Aorta (tissue), 5 donors: Measurements from ENCODE around the gene TNPO1. TPM values are rescaled to one million over a fixed set of nuclear protein-coding genes. Genes with fewer than 3 reads are reported as not detected.
A peak's percentile ranks its signal among the peaks of the same experiment; 100 is the strongest.

Experiments
- ATAC-seq: fragments of 200-7000 bp; cut with Tn5 transposase; one replicate; pipeline ENCODE4 v1.9.1; 2022; ENCODE audit warnings: moderate library complexity; ENCODE audit not compliant: low FRiP score
- DNase-seq, 2 donors: peaks; one replicate each; pipeline ENCODE4 v3.0.0-alpha.2; 2020
- H3K27ac ChIP-seq, 2 donors: one replicate each; pipeline ENCODE4 v1.5.1; 2013; ENCODE audit warnings: low read length in 2 of 2, mild to moderate bottlenecking in 2 of 2, moderate library complexity in 2 of 2, control low read depth in 1 of 2, inconsistent platforms in 1 of 2, low read depth in 1 of 2
- H3K27me3 ChIP-seq, 2 donors: one replicate each; pipeline ENCODE4 v1.6.1; 2013; ENCODE audit warnings: control low read depth in 1 of 2, low read length in 1 of 2, mild to moderate bottlenecking in 1 of 2, moderate library complexity in 1 of 2; ENCODE audit not compliant: insufficient read depth in 2 of 2, control insufficient read depth in 1 of 2
- H3K36me3 ChIP-seq, 2 donors: one replicate each; pipeline ENCODE4 v1.6.1; 2013; ENCODE audit warnings: control low read depth in 1 of 2, low read length in 1 of 2, mild to moderate bottlenecking in 1 of 2; ENCODE audit not compliant: insufficient read depth in 2 of 2, control insufficient read depth in 1 of 2
- H3K4me1 ChIP-seq, 2 donors: one replicate each; pipeline ENCODE4 v1.6.1; 2013; ENCODE audit warnings: low read length in 2 of 2, control low read depth in 1 of 2, mild to moderate bottlenecking in 1 of 2, moderate library complexity in 1 of 2; ENCODE audit not compliant: insufficient read depth in 2 of 2, control insufficient read depth in 1 of 2
- H3K4me3 ChIP-seq, 2 donors: one replicate each; pipeline ENCODE4 v1.5.1; 2013; ENCODE audit warnings: low read length in 2 of 2, control low read depth in 1 of 2, mild to moderate bottlenecking in 1 of 2
- H3K9me3 ChIP-seq: one replicate; pipeline ENCODE4 v1.6.1; 2013; ENCODE audit warnings: mild to moderate bottlenecking, low read length; ENCODE audit not compliant: control insufficient read depth
- WGBS, 2 donors: extraction: QIAGEN DNeasy Blood & Tissue Kit; methylation state at CpG; one replicate each; pipeline ENCODE4 v1.1.7; 2013; 5-methylcytosine and 5-hydroxymethylcytosine counted together
- intact Hi-C, 2 donors: fragments of 100-400 bp; cut with DNase I; formaldehyde crosslinking; loops; one replicate each; pipeline versions ENCODE4 v1.14.2 to v1.15.0; 2022
- polyA plus RNA-seq, 2 donors: library from polyadenylated mRNA; stranded (reverse); fragments of 200-250 nt; gene quantifications; one replicate each; pipeline ENCODE4 v1.2.3, GENCODE V29; 2013
- total RNA-seq, 2 donors: library from RNA; stranded (reverse); fragmentation: NEBNext Ultra II Directional; extraction: Animal tissue kit (Norgen Biotek cat#: 25700); gene quantifications; one replicate each; pipeline ENCODE4 v1.2.1, GENCODE V29; 2021
- donor health status: healthy with polysubstance abuse.
- donor health status: Bipolar disorder and iron deficiency.
- donor health status: DM: no; HTN: no; CAD: no.
- donor health status: DM: no; HTN: no; CAD: no.
- donor health status: DM: yes; HTN: yes; CAD: no.

TNPO1 gene
- total and polyA plus RNA-seq, 4 donors = 11.2 to 113 (median 53.1) TPM

GRCh38 chr5:72814104-72814503, 2.4 kb upstream of the TNPO1 start:
- no peaks in the 10 kb centered on the region for H3K9me3 ChIP-seq
- H3K4me3 ChIP-seq = no peak overlapping the region
- intact Hi-C loops = loop anchor here in 1 of 2 donors (10.0 kb wide), 1 partner anchor 199 kb away; no protein-coding TSS in a partner anchor
- DNase-seq (no peak), ATAC-seq (no peak)
- no peaks in the 10 kb centered on the region for H3K36me3 ChIP-seq
- no peaks in the 10 kb centered on the region for H3K4me1 ChIP-seq
- H3K27me3 ChIP-seq = no peaks in the 10 kb centered on the region
- H3K27ac ChIP-seq = no peak overlapping the region

GRCh38 chr5:72814864-72815263, 1.6 kb upstream of the TNPO1 start:
- ATAC-seq (no peak), DNase-seq (no peak)
- Histone ChIP-seq H3K4me3 (no peak overlapping the region), H3K27me3 (no peaks in the 10 kb centered on the region), H3K36me3 (no peaks in the 10 kb centered on the region), H3K9me3 (no peaks in the 10 kb centered on the region), H3K4me1 (no peaks in the 10 kb centered on the region), H3K27ac (no peak overlapping the region)
- 78 to 96% methylated on average over 1 of the region's 1 CpG for WGBS, 2 donors
- intact Hi-C loops = loop anchor here (5.0 to 10.0 kb wide), 4 partner anchors 37 to 203 kb away; no protein-coding TSS in a partner anchor

DNA sequence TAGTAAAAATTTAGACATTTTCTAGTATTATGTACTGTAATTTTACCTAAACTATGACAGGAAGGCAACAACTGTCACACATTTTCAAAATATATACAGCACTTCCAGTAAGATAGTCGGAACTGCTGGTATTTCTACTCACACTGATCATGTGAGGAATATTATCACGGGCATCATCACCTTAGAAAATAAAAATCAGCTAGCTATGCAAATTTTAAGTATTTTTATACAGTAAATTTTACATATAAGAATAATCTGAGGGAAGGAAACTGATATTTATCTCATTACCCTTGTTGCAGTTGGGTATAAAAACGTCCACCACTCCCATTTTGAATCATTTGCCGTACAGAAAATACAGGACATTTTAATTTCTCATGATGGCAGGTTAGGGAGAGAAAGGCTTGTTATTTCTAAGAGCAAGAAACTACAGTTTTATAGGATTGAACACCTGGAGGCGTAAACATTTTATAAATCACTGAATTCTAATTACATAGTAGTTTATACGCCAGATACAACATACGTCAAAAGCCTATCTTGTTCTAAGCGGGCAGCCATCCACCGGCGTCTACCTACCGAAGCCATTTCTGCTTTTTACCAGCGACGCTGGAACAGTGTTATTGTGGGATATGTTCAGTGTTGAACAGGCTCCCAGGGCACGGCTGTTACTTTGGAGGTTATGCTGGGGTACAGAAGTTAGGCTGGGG, 729 bp upstream of the TNPO1 start:
- Histone ChIP-seq H3K9me3 (no peaks in the 10 kb centered on the region), H3K27me3 (no peaks in the 10 kb centered on the region), H3K36me3 (no peaks in the 10 kb centered on the region), H3K27ac (peak overlapping the region; percentile 78 to 94), H3K4me1 (no peaks in the 10 kb centered on the region), H3K4me3 (peak overlapping the region; percentile 53 to 64)
- no peak for ATAC-seq
- DNase-seq = no peak
- intact Hi-C loops = loop anchor here (5.0 to 10.0 kb wide), 4 partner anchors 37 to 203 kb away; no protein-coding TSS in a partner anchor
- 2% methylated on average over 14 of the region's 14 CpGs for WGBS, 2 donors

- Histone ChIP-seq H3K27me3 (no peaks in the 10 kb centered on the region), H3K4me1 (peaks cover 0 to 3% of the 10 kb centered on the region in 2 donors), H3K36me3 (no peaks in the 10 kb centered on the region), H3K4me3 (peak overlapping the region; percentile 48 to 53), H3K9me3 (no peaks in the 10 kb centered on the region), H3K27ac (peak overlapping the region; percentile 53 to 94)
- peak; percentile 80 for ATAC-seq
- WGBS, 2 donors = 0 to 2% methylated on average over 23 to 24 of the region's 24 CpGs
- peak; percentile 75 to 86 for DNase-seq
- intact Hi-C loops = loop anchor here (5.0 to 10.0 kb wide), 4 partner anchors 35 to 205 kb away; no protein-coding TSS in a partner anchor
Observed at GRCh38 chr5:72817076-72817481, 618 bp downstream of the TNPO1 start.

GRCh38 chr5:72817671-72818266, 1.3 kb downstream of the TNPO1 start:
- Histone ChIP-seq H3K27ac (peak overlapping the region in 1 of 2 donors; percentile 53), H3K9me3 (no peaks in the 10 kb centered on the region), H3K4me1 (peaks cover 0 to 3% of the 10 kb centered on the region in 2 donors), H3K27me3 (no peaks in the 10 kb centered on the region), H3K36me3 (no peaks in the 10 kb centered on the region), H3K4me3 (peak overlapping the region; percentile 48 to 53)
- intact Hi-C loops = loop anchor here (5.0 to 10.0 kb wide), 4 partner anchors 35 to 205 kb away; no protein-coding TSS in a partner anchor
- DNase-seq (no peak), ATAC-seq (no peak)
- 0 to 2% methylated on average over 6 of the region's 6 CpGs for WGBS, 2 donors

- Histone ChIP-seq H3K4me3 (peak overlapping the region in 1 of 2 donors; percentile 24), H3K27me3 (no peaks in the 10 kb centered on the region), H3K27ac (peak overlapping the region in 1 of 2 donors; percentile 15), H3K36me3 (no peaks in the 10 kb centered on the region), H3K4me1 (peaks cover 0 to 3% of the 10 kb centered on the region in 2 donors), H3K9me3 (no peaks in the 10 kb centered on the region)
- ATAC-seq = no peak
- intact Hi-C loops = loop anchor here (5.0 to 10.0 kb wide), 4 partner anchors 33 to 207 kb away; no protein-coding TSS in a partner anchor
- peak; percentile 70 to 83 for DNase-seq
- 37 to 38% methylated on average over 5 of the region's 5 CpGs for WGBS, 2 donors
Observed at GRCh38 chr5:72818866-72819534, 2.5 kb downstream of the TNPO1 start.

- Histone ChIP-seq H3K4me3 (no peak overlapping the region), H3K27me3 (no peaks in the 10 kb centered on the region), H3K27ac (no peak overlapping the region), H3K36me3 (no peaks in the 10 kb centered on the region), H3K4me1 (peaks cover 0 to 3% of the 10 kb centered on the region in 2 donors), H3K9me3 (no peaks in the 10 kb centered on the region)
- ATAC-seq (no peak), DNase-seq (no peak)
- intact Hi-C loops = no loop called here
- WGBS, 2 donors = 90 to 92% methylated on average over 2 of the region's 2 CpGs
Observed at GRCh38 chr5:72821776-72822175, 5.3 kb downstream of the TNPO1 start.

DNA sequence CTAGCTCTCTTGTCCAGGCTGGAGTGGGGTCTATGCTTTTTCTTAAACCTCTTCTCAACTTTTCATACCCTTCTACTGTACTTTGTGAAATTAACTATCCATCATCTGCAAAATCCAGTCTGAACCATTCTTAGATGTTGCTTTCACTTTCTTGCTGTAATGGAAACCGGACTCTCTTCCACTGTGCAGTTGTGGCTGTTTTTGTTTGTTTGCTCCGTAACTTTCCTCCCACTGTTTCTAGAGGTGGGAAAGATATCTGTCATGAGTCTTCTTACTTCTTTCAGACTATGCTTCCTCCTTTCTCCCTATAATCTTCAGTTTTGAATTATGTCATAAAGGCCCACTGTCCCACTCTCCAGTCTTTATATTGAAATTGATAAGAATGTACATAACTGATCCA, 6.5 kb downstream of the TNPO1 start:
- no peaks in the 10 kb centered on the region for H3K36me3 ChIP-seq
- no peak for ATAC-seq
- peaks cover 2 to 3% of the 10 kb centered on the region in 2 donors for H3K4me1 ChIP-seq
- H3K9me3 ChIP-seq = no peaks in the 10 kb centered on the region
- no peak overlapping the region for H3K4me3 ChIP-seq
- 96 to 100% methylated on average over 2 of the region's 2 CpGs for WGBS, 2 donors
- DNase-seq = no peak
- H3K27ac ChIP-seq = no peak overlapping the region
- no peaks in the 10 kb centered on the region for H3K27me3 ChIP-seq
- intact Hi-C loops = no loop called here
